ENCODE measurements around the gene CILP. TPM values are rescaled to one million over a fixed set of nuclear protein-coding genes. Genes with fewer than 3 reads are reported as not detected.

The CILP gene
- total RNA-seq, 1 experiment from 2014 or later = not detected

DNA sequence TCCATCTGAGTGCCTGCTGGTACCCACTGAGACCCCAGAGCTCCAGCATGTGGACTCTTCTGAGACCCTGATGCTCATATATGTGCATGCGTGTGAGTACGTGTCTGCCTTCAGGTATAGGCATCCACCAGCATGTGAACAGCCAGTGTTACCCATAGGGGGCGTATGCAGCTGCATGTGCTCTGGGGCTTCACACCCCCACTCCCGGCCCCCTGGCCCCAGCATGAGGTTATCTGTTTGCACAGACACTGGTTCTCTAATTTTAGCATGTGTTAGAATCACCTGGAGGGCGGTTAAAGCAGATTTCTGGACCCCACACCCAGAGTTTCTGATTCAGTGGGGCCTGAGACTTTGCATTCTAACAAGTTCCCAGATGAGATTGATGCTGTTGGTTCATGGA lies 824 bp upstream of the CILP start (continued):
- TF ChIP-seq, protein P1, sequence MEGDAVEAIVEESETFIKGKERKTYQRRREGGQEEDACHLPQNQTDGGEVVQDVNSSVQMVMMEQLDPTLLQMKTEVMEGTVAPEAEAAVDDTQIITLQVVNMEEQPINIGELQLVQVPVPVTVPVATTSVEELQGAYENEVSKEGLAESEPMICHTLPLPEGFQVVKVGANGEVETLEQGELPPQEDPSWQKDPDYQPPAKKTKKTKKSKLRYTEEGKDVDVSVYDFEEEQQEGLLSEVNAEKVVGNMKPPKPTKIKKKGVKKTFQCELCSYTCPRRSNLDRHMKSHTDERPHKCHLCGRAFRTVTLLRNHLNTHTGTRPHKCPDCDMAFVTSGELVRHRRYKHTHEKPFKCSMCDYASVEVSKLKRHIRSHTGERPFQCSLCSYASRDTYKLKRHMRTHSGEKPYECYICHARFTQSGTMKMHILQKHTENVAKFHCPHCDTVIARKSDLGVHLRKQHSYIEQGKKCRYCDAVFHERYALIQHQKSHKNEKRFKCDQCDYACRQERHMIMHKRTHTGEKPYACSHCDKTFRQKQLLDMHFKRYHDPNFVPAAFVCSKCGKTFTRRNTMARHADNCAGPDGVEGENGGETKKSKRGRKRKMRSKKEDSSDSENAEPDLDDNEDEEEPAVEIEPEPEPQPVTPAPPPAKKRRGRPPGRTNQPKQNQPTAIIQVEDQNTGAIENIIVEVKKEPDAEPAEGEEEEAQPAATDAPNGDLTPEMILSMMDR (IDR thresholded peaks at IDR 0.05 in 2 of 3, conservative IDR thresholded peaks at IDR 0.05 in 1 of 3; ENCODE audit: borderline replicate concordance in 1 of 3, insufficient read depth in 1 of 3, low read depth in 2 of 3, low read length in 2 of 3) = peak; percentile 38 to 86 (median 83); a peak in 5 of 6 replicates

DNA sequence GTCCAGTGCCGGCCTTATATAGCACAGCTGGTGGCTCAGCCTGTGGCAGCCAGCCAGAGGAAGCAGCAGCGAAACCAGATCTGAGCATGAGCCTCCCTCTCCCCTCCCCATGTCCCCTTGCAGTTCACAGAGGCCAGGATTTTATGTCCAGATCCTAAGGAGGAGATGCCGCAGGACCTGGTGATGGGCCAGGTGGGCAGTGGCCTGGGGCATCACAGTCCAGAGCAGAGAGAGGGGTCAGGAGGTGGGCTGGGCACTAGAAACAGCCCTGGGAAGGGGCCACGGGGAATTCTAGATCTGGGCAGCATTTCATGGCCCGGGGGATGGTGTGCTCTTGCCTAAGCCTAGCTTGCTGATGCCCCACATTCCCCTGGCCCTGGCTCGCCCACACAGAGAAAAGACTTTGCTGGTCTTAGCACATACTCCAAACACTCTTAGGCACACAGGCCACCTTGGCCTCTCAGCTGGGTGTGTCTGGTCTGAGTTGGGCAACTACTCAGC lies 259 bp upstream of the CILP start:
- intact Hi-C loops (cut with micrococcal nuclease) = no loop called here
- ChIA-PET POLR2A (interaction anchor here (1.4 kb wide), 1 partner anchor 93 kb away, joined by 4 read pairs; the partner anchor contains the start of gene RNU5B-1), RAD21 (ENCODE audit: low non-redundant PET in 1 of 2, low total read pairs in 2 of 2, uncharacterized antibody in 2 of 2, unreplicated experiment in 2 of 2) (no interaction called here), CTCF (interaction anchor here (1.8 kb wide), 1 partner anchor 11 kb away, joined by 7 read pairs; no protein-coding TSS in a partner anchor)
- Histone ChIP-seq H4K20me1 (ENCODE audit: insufficient read depth) (no peaks in the 10 kb centered on the region), H3K9me3 (ENCODE audit: control insufficient read depth in 1 of 2, insufficient read depth in 1 of 2, low read depth in 1 of 2, low read length in 2 of 2) (no peaks in the 10 kb centered on the region), H3K4me1 (ENCODE audit: control insufficient read depth in 1 of 2, insufficient read depth in 2 of 2, low read length in 2 of 2) (peaks cover 2 to 8% of the 10 kb centered on the region in 2 experiments; a peak in 1 of 4 replicates), H3K4me3 (replicated peaks in 1 of 2; ENCODE audit: low read depth in 1 of 2, low read length in 2 of 2) (no peak overlapping the region), H3K9ac (ENCODE audit: low read length) (no peak overlapping the region), H3K4me2 (ENCODE audit: low read length) (no peak overlapping the region), H3K79me2 (ENCODE audit: insufficient read depth, low read length) (no peaks in the 10 kb centered on the region), H3K9me2 (ENCODE audit: insufficient read depth) (no peaks in the 10 kb centered on the region), H3K27ac (ENCODE audit: low read depth, low read length) (no peak overlapping the region), H3K27me3 (ENCODE audit: insufficient read depth, low read length) (no peaks in the 10 kb centered on the region), H2AFZ (ENCODE audit: low read depth, low read length, poor library complexity, severe bottlenecking) (no peak overlapping the region), H3K36me3 (ENCODE audit: control insufficient read depth in 1 of 2, insufficient read depth in 2 of 2, low read length in 2 of 2) (no peaks in the 10 kb centered on the region)
- no TSS peak for BruUV-seq (replicated peaks)
- DNase-seq (ENCODE audit: low read depth, low spot score) (no peak), ATAC-seq (peak; percentile 12; the same call in 1 of the 2 replicates)
- TF ChIP-seq, protein P2, sequence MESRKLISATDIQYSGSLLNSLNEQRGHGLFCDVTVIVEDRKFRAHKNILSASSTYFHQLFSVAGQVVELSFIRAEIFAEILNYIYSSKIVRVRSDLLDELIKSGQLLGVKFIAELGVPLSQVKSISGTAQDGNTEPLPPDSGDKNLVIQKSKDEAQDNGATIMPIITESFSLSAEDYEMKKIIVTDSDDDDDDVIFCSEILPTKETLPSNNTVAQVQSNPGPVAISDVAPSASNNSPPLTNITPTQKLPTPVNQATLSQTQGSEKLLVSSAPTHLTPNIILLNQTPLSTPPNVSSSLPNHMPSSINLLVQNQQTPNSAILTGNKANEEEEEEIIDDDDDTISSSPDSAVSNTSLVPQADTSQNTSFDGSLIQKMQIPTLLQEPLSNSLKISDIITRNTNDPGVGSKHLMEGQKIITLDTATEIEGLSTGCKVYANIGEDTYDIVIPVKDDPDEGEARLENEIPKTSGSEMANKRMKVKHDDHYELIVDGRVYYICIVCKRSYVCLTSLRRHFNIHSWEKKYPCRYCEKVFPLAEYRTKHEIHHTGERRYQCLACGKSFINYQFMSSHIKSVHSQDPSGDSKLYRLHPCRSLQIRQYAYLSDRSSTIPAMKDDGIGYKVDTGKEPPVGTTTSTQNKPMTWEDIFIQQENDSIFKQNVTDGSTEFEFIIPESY (IDR thresholded peaks at IDR 0.05; ENCODE audit: extremely low read depth, insufficient replicate concordance, low read length) = no peak
- TF ChIP-seq ELF1 (IDR thresholded peaks at IDR 0.05; ENCODE audit: borderline replicate concordance, low read depth) (no peak), YY1 (IDR thresholded peaks at IDR 0.05; ENCODE audit: extremely low read depth, insufficient replicate concordance, low read depth, low read length) (no peak), ZFX (IDR thresholded peaks at IDR 0.05) (no peak), SRF (IDR thresholded peaks at IDR 0.05; ENCODE audit: low read depth) (no peak), SP1 (IDR thresholded peaks at IDR 0.05; ENCODE audit: low read depth) (no peak), ZNF274 (IDR thresholded peaks at IDR 0.05; ENCODE audit: low read depth, low read length) (no peak), EZH2 (IDR thresholded peaks at IDR 0.05) (no peak), EGR1 (IDR thresholded peaks at IDR 0.05; ENCODE audit: low read depth) (no peak), FOSL1 (IDR thresholded peaks at IDR 0.05; ENCODE audit: low read depth) (no peak), POLR2AphosphoS5 (IDR thresholded peaks at IDR 0.05; ENCODE audit: low read depth, low read length) (no peak), POLR2A (IDR thresholded peaks at IDR 0.05; ENCODE audit: borderline replicate concordance, extremely low read depth, insufficient read depth, insufficient read length) (no peak)
- TF ChIP-seq, protein P3, sequence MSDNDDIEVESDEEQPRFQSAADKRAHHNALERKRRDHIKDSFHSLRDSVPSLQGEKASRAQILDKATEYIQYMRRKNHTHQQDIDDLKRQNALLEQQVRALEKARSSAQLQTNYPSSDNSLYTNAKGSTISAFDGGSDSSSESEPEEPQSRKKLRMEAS (IDR thresholded peaks at IDR 0.05) = no peak
- TF ChIP-seq, protein P4, sequence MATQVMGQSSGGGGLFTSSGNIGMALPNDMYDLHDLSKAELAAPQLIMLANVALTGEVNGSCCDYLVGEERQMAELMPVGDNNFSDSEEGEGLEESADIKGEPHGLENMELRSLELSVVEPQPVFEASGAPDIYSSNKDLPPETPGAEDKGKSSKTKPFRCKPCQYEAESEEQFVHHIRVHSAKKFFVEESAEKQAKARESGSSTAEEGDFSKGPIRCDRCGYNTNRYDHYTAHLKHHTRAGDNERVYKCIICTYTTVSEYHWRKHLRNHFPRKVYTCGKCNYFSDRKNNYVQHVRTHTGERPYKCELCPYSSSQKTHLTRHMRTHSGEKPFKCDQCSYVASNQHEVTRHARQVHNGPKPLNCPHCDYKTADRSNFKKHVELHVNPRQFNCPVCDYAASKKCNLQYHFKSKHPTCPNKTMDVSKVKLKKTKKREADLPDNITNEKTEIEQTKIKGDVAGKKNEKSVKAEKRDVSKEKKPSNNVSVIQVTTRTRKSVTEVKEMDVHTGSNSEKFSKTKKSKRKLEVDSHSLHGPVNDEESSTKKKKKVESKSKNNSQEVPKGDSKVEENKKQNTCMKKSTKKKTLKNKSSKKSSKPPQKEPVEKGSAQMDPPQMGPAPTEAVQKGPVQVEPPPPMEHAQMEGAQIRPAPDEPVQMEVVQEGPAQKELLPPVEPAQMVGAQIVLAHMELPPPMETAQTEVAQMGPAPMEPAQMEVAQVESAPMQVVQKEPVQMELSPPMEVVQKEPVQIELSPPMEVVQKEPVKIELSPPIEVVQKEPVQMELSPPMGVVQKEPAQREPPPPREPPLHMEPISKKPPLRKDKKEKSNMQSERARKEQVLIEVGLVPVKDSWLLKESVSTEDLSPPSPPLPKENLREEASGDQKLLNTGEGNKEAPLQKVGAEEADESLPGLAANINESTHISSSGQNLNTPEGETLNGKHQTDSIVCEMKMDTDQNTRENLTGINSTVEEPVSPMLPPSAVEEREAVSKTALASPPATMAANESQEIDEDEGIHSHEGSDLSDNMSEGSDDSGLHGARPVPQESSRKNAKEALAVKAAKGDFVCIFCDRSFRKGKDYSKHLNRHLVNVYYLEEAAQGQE (IDR thresholded peaks at IDR 0.05; ENCODE audit: low read depth) = no peak
